SK-N-DZ (cell line): ENCODE measurements around the gene SNX7.

ENCODE experiments used
- DNase-seq: peaks from one replicate; pipeline ENCODE4 v3.0.0-alpha.2; 2015; ENCODE audit warnings: low spot score

Gene SNX7

DNA sequence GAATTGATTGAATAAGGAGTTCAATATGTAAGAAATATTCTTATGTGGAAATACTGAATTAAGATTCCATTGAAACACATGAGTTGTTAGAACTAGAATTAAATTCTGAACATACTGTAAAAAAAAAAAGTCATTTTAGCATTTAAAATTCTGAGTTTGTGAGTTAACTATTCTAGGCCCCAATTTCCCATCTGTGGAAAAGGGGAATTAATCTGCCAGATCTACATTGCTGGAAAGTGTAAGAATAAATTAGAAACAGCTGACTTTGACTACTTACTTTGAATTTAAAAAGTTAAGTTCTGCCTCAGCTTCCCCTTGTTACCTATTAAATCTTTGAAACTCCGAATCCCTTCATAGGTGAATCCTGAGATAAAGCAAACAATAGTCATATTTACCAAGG lies 103.0 kb downstream of the SNX7 start:
- no peak for DNase-seq

DNA sequence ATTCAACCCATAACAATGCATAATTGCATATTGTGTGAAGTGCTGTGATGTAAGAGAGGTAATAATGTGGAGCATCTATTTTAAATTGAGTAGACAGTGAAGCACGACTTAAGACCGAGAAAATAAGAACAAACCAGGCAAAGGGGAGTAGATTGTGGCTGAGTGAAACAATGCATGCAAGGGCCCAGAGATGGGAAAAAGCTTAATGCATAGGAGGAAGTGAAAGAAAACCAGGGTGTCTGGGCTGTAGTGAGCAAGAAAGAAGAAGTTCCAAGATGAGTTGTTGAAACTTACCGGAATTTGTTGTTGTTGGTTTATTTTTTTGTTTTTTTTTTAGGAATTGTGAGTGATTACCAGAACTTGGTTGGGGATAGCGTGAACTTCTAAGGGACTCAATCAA lies 104.7 kb downstream of the SNX7 start:
- no peak for DNase-seq

DNA sequence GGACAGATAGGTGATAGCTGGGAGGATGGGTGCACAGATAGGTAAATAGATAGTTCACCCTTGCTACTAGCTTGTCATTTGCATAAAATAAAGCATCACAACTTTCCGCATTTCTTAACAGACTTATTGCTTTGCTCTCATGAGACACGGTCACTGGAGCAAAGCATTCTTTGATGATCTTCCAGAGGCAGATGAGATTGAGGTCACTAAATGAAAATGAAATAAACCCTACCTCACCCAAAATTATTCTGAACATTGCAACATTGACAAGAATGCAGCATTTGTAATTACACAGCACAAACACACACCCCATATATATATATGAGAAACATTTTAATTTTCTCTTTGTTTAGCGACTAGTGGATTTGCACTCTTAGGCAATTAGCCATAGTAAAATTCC lies 107.6 kb downstream of the SNX7 start:
- DNase-seq, result no peak

DNA sequence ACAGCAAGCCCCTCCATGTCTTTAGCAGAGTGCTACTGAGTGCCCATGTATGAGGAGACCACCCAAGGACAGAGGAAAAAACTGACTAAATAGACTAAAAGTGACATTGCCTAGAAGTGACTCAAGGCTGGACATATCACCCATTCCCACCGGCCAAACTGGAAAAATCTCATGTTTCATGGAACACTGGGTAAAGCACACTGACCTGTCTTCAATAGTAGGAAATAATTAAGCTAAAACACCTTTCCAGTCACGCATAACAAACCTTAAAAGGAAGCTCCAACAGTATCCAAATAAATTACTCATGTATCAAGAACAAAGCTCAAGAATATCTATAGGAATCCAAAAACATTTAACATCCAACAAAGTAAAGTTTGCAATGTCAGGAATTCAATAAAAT lies 120.4 kb downstream of the SNX7 start:
- no peak for DNase-seq

DNA sequence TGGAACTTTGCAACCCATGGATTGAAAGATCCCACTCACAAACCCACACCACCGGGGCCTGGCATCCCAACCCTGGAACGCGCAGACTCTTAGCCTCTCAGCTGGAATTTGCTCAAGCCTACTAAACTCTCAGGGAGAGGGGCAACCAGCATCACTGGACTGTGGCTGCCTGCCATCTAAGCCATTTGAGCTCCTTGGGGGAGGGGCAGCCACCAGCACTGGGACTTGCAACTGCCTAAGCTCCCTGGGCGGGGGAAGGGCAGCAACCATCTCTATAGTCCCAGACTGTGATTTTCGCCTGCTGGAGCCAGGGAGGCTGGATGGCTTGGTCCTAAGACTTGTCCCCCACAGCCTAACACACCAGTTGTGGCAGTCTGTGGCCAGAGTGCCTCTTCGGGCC lies 122.3 kb downstream of the SNX7 start:
- DNase-seq, result no peak

GRCh38 chr1:98791498-98791897 lies 130.0 kb downstream of the SNX7 start:
- DNase-seq, result no peak

DNA sequence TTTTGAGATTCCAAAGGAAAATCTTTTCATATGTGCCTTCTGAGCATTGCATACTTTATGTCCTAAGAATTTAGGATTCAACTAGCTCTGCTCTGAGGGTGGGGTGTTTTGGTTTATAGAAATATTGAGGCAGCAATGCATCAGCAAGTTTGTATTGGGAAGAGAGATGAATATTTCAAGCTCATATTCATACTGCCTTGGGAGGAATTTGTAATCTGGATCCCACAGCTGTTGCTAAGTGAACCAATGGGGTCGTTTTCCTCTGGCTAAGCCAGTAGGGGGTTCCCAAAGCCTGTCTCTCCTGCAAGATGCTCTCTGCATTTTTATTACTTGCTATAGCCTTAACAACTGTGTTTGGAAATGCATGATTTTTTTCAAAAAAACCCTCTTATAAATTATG lies 130.6 kb downstream of the SNX7 start:
- DNase-seq, result peak; percentile 1

GRCh38 chr1:98793136-98793535 lies 131.6 kb downstream of the SNX7 start:
- no peak for DNase-seq

DNA sequence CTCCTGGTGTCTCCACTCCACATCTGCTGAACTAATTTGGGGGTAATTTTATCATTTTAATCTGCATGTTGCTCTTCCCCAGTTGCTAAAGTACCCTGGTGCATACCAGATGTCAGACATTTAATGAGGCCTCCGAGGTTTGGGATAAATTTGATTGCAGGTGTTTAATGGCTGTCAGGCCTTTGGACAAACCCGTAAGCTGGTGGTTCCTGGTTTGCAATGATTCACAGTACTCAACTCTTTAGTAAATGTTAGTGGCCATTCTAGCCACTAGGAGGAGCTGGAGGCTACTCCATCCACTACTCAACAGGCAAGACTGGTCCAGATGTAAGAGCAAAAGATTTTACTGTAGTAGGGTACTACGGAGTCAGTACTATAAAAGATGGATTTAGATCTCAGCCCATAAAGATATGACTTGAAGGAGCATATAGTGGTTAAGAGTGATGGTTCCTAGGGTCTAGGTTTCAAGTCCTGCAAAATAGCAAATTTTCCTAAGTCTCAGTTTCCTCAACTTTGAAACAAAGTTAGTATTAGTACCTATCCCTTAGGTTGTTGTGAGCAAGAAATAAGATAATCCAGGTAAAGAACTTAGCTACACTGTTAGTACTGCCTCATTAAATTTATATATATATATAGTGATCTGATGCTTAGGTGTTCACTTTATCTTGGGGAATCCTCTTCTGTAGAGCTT lies 132.8 kb downstream of the SNX7 start:
- DNase-seq, result peak; percentile 76

DNA sequence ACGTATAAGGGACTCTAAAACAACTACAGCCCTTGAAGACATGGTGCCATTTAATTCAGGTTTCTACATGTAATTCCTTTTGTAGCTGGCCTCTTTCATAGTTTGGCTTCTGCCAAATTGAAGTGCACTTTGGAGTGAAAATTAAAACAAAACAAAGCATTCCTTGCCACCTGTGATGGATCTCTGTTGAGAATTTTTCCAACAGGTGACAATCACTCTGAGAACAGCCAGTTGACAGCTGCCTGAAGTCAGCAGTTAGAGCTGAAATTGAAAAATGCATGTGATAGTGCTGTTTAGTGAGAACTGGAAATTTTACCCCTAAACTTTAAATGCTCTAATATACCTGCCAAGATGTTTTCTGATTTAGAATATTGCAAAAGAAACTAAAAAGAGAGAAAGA lies 134.5 kb downstream of the SNX7 start:
- DNase-seq, result no peak

DNA sequence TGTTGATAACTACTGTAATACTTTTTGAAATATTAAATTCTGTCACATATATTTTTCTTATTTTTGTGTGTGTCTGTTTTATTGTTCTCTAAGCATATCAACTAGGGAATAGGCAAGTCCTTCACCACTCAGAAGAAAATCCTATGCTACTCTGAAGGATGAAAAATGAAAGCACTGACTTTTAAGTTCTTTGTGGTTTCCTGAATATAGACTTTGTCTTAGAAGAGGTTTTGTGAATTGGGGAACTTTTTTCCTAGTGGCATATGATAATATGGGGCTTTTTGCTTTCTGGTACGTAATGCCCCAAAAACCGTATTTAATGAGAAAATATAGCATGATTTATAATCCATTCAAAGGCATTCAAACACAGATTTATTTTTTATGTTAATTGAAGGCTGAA lies 136.0 kb downstream of the SNX7 start:
- DNase-seq, result no peak
